Left ventricle myocardium inferior (tissue), 1 donor: ENCODE measurements around the gene AUTS2. TPM values are rescaled to one million over a fixed set of nuclear protein-coding genes. Genes with fewer than 3 reads are reported as not detected.
"Not testable (repeated sequence)": the region's sequence is repeated elsewhere in the genome, so short reads cannot be mapped to it uniquely, and the experiment has no call there.

Experiments
- DNase-seq: peaks from one replicate; pipeline ENCODE4 v3.0.0-alpha.2; 2020
- H3K27ac ChIP-seq: fragments of 200-600 bp; replicated peaks from 2 replicates; pipeline ENCODE4 v1.8.0; 2021
- H3K27me3 ChIP-seq: fragments of 200-600 bp; 2 replicates; pipeline ENCODE4 v1.8.0; 2021; ENCODE audit warnings: low read depth
- H3K36me3 ChIP-seq: fragments of 200-600 bp; 2 replicates; pipeline ENCODE4 v1.8.0; 2021
- H3K4me1 ChIP-seq: fragments of 200-600 bp; 2 replicates; pipeline ENCODE4 v1.8.0; 2021
- H3K4me3 ChIP-seq: fragments of 200-600 bp; 2 replicates; pipeline ENCODE4 v1.8.0; 2021; ENCODE audit warnings: mild to moderate bottlenecking, moderate library complexity
- H3K9me3 ChIP-seq: fragments of 200-600 bp; replicated peaks from 2 replicates; pipeline ENCODE4 v1.8.0; 2021
- intact Hi-C: fragments of 100-400 bp; cut with micrococcal nuclease; formaldehyde crosslinking; loops from one replicate; pipeline ENCODE4 v1.11.0; 2022
- total RNA-seq: library from RNA; stranded (reverse); fragmentation: NEBNext Ultra II Directional; extraction: Animal tissue kit (Norgen Biotek cat#: 25700); gene quantifications from one replicate; pipeline ENCODE4 v1.2.1, GENCODE V29; 2021
- TF ChIP-seq, protein P1 (sequence below): fragments of 200-600 bp; IDR thresholded peaks from 2 replicates; pipeline ENCODE4 v1.8.0; 2021; ENCODE audit warnings: antibody characterized with exemption, mild to moderate bottlenecking, borderline replicate concordance
- donor health status: DM: no; HTN: yes; CAD: no; lungs with severe emphysema.

Gene AUTS2
- total RNA-seq, 1 donor from 2014 or later, result 10.5 TPM

DNA sequence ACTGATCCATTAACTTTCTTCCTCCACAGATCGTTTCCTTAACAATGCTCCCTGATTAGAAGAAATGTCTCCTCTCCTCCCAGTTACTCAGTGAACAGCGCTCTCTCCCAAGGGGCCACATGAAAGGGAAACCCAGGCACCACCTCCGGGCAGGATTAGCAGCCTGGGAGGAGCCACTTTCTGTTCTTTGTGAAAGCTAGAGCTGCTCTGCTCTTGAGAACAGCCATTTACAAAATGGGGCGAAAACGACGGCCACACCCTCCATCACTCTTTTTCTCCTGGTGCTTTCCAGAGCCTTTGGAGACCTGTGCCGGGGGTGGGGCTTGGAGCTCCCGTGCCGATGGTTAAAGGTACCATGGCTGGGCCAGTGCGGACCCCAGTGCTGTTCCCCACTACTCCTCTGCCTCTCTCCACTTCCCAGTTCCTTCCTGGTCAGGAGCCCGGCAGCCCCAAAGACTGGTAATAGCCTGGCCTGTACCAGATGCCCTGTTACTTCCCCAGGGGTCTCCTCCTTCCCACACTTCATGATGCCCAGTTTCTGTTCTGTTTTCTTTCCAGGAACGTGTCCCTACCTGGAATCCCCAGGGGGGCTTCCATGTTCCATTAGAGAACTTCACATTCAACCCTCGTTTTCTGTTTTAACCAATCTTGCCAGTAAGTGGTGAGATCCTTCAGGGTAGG is 1130.7 kb downstream of the AUTS2 start:
- TF ChIP-seq, protein P1, sequence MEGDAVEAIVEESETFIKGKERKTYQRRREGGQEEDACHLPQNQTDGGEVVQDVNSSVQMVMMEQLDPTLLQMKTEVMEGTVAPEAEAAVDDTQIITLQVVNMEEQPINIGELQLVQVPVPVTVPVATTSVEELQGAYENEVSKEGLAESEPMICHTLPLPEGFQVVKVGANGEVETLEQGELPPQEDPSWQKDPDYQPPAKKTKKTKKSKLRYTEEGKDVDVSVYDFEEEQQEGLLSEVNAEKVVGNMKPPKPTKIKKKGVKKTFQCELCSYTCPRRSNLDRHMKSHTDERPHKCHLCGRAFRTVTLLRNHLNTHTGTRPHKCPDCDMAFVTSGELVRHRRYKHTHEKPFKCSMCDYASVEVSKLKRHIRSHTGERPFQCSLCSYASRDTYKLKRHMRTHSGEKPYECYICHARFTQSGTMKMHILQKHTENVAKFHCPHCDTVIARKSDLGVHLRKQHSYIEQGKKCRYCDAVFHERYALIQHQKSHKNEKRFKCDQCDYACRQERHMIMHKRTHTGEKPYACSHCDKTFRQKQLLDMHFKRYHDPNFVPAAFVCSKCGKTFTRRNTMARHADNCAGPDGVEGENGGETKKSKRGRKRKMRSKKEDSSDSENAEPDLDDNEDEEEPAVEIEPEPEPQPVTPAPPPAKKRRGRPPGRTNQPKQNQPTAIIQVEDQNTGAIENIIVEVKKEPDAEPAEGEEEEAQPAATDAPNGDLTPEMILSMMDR, result no peak
- H3K36me3 ChIP-seq, result no peaks in the 10 kb centered on the region
- no peak overlapping the region for H3K27ac ChIP-seq
- intact Hi-C loops, result no loop called here
- H3K27me3 ChIP-seq, result no peaks in the 10 kb centered on the region
- DNase-seq, result no peak
- H3K9me3 ChIP-seq, result peaks cover 6% of the 10 kb centered on the region
- H3K4me3 ChIP-seq, result no peak overlapping the region
- H3K4me1 ChIP-seq, result no peaks in the 10 kb centered on the region

DNA sequence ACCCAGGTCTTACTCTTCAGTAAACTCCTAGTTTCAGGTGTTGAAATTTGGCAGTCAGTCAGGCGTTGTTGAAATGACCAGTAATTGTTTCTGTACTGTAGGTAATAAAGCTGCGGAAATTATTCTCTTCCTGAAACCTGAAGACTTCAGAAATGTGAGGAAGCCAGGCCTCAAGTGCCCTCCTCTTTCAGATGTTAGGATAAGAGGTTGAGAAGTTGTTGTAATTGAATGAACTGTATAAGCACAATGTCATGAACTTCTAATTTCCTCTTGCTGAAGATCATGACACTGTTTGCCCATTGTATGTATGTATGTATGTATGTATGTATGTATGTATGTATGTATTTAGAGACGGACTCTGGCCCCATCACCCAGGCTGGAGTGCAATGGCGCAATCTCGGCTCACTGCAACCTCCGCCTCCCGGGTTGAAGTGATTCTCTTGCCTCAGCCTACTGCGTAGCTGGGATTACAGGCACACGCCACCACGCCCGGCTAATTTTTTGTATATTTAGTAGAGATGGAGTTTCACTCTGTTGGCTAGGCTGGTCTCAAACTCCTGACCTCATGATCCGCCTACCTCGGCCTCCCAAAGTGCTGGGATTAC is 1131.4 kb downstream of the AUTS2 start:
- H3K27ac ChIP-seq, DNase-seq, H3K27me3 ChIP-seq, H3K4me3 ChIP-seq, H3K4me1 ChIP-seq, H3K9me3 ChIP-seq, H3K36me3 ChIP-seq, intact Hi-C loops: not testable (repeated sequence)

DNA sequence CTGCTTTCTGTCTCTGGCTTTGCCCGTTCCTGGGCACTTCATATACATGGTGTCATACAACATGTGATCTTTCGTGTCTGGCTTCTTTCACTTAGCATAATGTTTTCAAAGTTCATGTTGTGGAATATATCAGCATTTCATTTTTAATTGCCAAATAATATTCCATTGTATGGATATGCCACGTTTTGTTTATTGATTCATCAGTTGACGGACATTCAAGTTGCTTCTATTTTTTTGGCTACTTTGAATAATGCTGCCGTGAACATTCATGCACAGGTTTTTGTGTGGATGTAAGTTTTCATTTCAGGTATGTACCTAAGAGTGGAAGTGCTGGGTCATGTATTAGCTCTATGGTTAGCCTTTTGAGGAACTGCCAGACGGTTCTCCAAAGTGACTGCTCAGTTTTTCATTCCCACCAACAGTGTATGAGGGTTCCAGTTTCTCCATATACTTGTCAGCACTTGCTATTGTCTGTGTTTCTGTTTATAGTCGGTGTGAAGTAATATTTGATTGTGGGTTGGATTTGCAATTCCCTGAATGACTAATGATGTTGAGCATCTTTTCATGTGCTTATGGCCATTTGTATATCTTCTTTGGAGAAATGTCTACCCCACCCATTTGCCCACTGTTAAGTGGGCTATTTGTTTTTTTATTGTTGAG is 1132.3 kb downstream of the AUTS2 start:
- Histone ChIP-seq H3K36me3 (no peaks in the 10 kb centered on the region), H3K27me3 (no peaks in the 10 kb centered on the region), H3K27ac (no peak overlapping the region), H3K9me3 (peaks cover 6% of the 10 kb centered on the region), H3K4me1 (no peaks in the 10 kb centered on the region), H3K4me3 (no peak overlapping the region)
- intact Hi-C loops, result no loop called here
- TF ChIP-seq, protein P1, result no peak
- no peak for DNase-seq

DNA sequence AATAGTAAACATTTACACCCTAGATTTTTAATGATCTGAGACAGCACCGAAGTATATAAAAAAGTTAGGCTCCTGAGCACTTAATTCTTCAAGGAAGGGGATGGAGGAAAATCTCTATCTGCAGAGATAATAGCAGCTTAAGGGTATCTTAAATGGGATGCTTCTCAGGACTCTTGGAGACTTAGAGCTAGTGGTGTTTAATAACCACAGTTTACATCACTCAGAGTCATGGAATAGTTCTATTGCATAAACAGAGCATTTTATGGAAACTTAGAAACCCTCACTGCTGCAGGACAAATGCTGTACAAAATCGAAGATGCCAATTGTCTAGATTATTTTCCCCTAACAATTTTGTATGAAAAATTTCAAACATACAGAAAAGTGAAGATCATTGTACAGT is 1134.8 kb downstream of the AUTS2 start:
- no peaks in the 10 kb centered on the region for H3K36me3 ChIP-seq
- peaks cover 23% of the 10 kb centered on the region for H3K4me1 ChIP-seq
- intact Hi-C loops, result no loop called here
- H3K4me3 ChIP-seq, result no peak overlapping the region
- no peak overlapping the region for H3K27ac ChIP-seq
- DNase-seq, result no peak
- H3K27me3 ChIP-seq, result no peaks in the 10 kb centered on the region
- TF ChIP-seq, protein P1, result no peak
- H3K9me3 ChIP-seq, result peaks cover 6% of the 10 kb centered on the region

DNA sequence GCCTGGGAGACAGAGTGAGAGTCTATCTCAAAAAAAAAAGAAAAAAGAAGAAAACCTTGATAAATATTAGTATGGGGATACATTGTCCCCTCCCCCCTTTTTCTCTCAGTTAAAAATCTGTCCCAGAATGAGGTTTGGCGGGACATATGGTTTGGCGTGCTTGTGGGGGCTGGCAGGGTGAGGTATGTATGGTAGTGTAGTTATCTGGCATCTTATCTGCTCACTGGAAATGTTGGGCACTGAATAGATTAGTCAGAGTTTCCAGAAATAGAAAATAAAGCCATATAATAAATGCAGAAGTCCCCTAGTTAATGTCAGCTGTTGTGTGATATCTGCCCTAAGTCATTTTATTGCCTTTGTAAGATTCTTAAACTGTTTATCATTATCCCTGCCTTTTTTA is 1136.1 kb downstream of the AUTS2 start:
- DNase-seq, result no peak
- intact Hi-C loops, result no loop called here
- peaks cover 32% of the 10 kb centered on the region for H3K4me1 ChIP-seq
- H3K4me3 ChIP-seq, result no peak overlapping the region
- no peaks in the 10 kb centered on the region for H3K27me3 ChIP-seq
- H3K36me3 ChIP-seq, result no peaks in the 10 kb centered on the region
- TF ChIP-seq, protein P1, result no peak
- H3K9me3 ChIP-seq, result peaks cover 6% of the 10 kb centered on the region
- no peak overlapping the region for H3K27ac ChIP-seq

DNA sequence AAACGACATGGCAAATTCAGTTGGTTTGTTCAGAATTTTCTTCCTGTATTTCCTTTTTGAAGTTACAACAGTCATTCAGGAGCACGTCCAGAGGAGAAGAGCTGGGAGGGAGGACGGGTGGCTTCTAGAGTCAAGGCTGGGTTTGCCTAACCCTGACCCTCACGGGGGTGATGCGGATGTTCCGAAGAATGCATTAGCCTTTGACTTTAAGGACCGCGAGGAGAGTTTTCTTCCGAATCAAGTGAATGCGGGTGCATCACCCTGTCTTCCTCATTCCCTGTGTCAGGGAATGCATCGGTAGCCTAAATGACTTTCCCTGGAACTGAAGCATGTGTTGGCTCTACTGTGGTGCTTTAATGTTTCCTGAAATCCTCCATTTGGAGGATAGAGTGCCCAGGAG is 1137.0 kb downstream of the AUTS2 start:
- intact Hi-C loops, result no loop called here
- H3K27me3 ChIP-seq, result no peaks in the 10 kb centered on the region
- peaks cover 32% of the 10 kb centered on the region for H3K4me1 ChIP-seq
- H3K4me3 ChIP-seq, result no peak overlapping the region
- H3K36me3 ChIP-seq, result no peaks in the 10 kb centered on the region
- H3K9me3 ChIP-seq, result peaks cover 3% of the 10 kb centered on the region
- TF ChIP-seq, protein P1, result no peak
- DNase-seq, result no peak
- H3K27ac ChIP-seq, result no peak overlapping the region
